Ammon's horn (tissue), 1 donor: ENCODE results near the gene SLC45A1.

Source experiments
- DNase-seq: peaks from one replicate; pipeline ENCODE4 v3.0.0-alpha.2; 2016; ENCODE audit warnings: low spot score

Gene SLC45A1

GRCh38 chr1:8384577-8384976 lies 66.7 kb downstream of the SLC45A1 start:
- peak; percentile 65 for DNase-seq

GRCh38 chr1:8386247-8386646 lies 68.3 kb downstream of the SLC45A1 start:
- DNase-seq: no peak

- no peak for DNase-seq
Measured at GRCh38 chr1:8388732-8389562, 71.0 kb downstream of the SLC45A1 start.

- no peak for DNase-seq
Measured at GRCh38 chr1:8389958-8390535, 72.1 kb downstream of the SLC45A1 start.

- DNase-seq: no peak
Measured at GRCh38 chr1:8390707-8391106, 72.8 kb downstream of the SLC45A1 start.

GRCh38 chr1:8392522-8392921 lies 74.6 kb downstream of the SLC45A1 start:
- DNase-seq: no peak
